Ishikawa (cell line): ENCODE data around the gene SYT6.

Source experiments
- CEBPB ChIP-seq: IDR thresholded peaks from 2 replicates; pipeline ENCODE4 v1.6.1; 2012
- CREB1 ChIP-seq: IDR thresholded peaks from 2 replicates; pipeline ENCODE4 v1.6.1; 2012; ENCODE audit warnings: low read depth
- EGR1 ChIP-seq: IDR thresholded peaks from 2 replicates; pipeline ENCODE4 v1.6.1; 2012
- EP300 ChIP-seq: IDR thresholded peaks from 2 replicates; pipeline ENCODE4 v1.6.1; 2012; ENCODE audit warnings: borderline replicate concordance
- FOXM1 ChIP-seq: IDR thresholded peaks from 2 replicates; pipeline ENCODE4 v1.6.1; 2012; ENCODE audit warnings: low read depth, borderline replicate concordance
- NFIC ChIP-seq: IDR thresholded peaks from 2 replicates; pipeline ENCODE4 v1.6.1; 2012
- RAD21 ChIP-seq: IDR thresholded peaks from 2 replicates; pipeline ENCODE4 v1.6.1; 2012; ENCODE audit warnings: low read depth
- REST ChIP-seq: IDR thresholded peaks from 2 replicates; pipeline ENCODE4 v1.6.1; 2012; ENCODE audit warnings: low read depth, mild to moderate bottlenecking
- TAF1 ChIP-seq: IDR thresholded peaks from 2 replicates; pipeline ENCODE4 v1.6.1; 2012; ENCODE audit warnings: low read depth, mild to moderate bottlenecking
- TCF12 ChIP-seq: IDR thresholded peaks from 2 replicates; pipeline ENCODE4 v1.6.1; 2012; ENCODE audit warnings: low read depth
- TEAD4 ChIP-seq: IDR thresholded peaks from 2 replicates; pipeline ENCODE4 v1.6.1; 2012
- YY1 ChIP-seq: IDR thresholded peaks from 2 replicates; pipeline ENCODE4 v1.6.1; 2012; ENCODE audit warnings: low read depth
- TF ChIP-seq, protein P1 (sequence below): IDR thresholded peaks from 2 replicates; pipeline ENCODE4 v1.6.1; 2012
- TF ChIP-seq, protein P2 (sequence below): IDR thresholded peaks from 2 replicates; pipeline ENCODE4 v1.6.1; 2012

- TF ChIP-seq YY1 (no peak), RAD21 (no peak), REST (no peak), FOXM1 (no peak), EP300 (no peak), TCF12 (no peak), EGR1 (no peak), TEAD4 (no peak), CEBPB (no peak), TAF1 (no peak), CREB1 (no peak), NFIC (no peak)
- TF ChIP-seq, protein P1, sequence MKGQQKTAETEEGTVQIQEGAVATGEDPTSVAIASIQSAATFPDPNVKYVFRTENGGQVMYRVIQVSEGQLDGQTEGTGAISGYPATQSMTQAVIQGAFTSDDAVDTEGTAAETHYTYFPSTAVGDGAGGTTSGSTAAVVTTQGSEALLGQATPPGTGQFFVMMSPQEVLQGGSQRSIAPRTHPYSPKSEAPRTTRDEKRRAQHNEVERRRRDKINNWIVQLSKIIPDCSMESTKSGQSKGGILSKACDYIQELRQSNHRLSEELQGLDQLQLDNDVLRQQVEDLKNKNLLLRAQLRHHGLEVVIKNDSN: no peak
- TF ChIP-seq, protein P2, sequence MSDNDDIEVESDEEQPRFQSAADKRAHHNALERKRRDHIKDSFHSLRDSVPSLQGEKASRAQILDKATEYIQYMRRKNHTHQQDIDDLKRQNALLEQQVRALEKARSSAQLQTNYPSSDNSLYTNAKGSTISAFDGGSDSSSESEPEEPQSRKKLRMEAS: no peak
These were observed 49.7 kb downstream of the SYT6 start for GRCh38 chr1:114103992-114104391.
